GM18951 (cell line): ENCODE measurements around the gene AGL.
"Not testable (repeated sequence)": the region's sequence is repeated elsewhere in the genome, so short reads cannot be mapped to it uniquely, and the experiment has no call there.

Source experiments
- POLR2A ChIP-seq: IDR thresholded peaks from 4 replicates; pipeline ENCODE4 v1.6.1; 2011; ENCODE audit warnings: mild to moderate bottlenecking; ENCODE audit not compliant: insufficient read length, insufficient read depth; ENCODE audit errors: extremely low read depth
- in situ Hi-C: fragments of 300-500 bp; cut with MboI; formaldehyde crosslinking; loops from one replicate; pipeline ENCODE4 v1.12.0; 2022; ENCODE audit warnings: low sequenced_read_pairs, mixed read lengths, inconsistent platforms; ENCODE audit not compliant: unreplicated experiment

AGL gene

GRCh38 chr1:99829269-99829668, 20.9 kb upstream of the AGL start:
- in situ Hi-C loops, result no loop called here
- no peak for TF ChIP-seq POLR2A

- in situ Hi-C loops, result not testable (repeated sequence)
These were observed 16.2 kb upstream of the AGL start for GRCh38 chr1:99833911-99834310.

GRCh38 chr1:99836171-99837103, 13.7 kb upstream of the AGL start:
- in situ Hi-C loops, result not testable (repeated sequence)

GRCh38 chr1:99840353-99840752, 9.8 kb upstream of the AGL start:
- in situ Hi-C loops, result not testable (repeated sequence)

DNA sequence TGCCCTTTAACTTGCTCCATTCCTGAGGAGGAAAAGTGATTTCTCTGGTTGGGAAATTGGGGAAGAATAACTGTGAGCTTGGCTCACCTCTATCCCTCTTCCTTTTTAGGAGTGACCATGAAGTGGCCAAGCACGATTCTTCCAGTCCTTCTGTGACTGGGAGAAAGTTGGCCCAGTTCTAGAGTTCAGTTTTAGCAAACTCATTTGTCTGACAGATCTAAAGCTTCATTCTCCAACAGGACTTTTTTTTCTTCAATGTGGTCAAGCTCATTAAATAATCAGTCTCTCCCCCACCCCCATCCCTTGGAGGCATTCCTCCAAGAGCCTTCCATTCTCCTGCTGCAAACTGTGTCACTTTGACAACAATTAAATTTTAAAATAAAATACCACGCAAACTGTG, 6.4 kb upstream of the AGL start:
- in situ Hi-C loops, result no loop called here
- no peak for TF ChIP-seq POLR2A

DNA sequence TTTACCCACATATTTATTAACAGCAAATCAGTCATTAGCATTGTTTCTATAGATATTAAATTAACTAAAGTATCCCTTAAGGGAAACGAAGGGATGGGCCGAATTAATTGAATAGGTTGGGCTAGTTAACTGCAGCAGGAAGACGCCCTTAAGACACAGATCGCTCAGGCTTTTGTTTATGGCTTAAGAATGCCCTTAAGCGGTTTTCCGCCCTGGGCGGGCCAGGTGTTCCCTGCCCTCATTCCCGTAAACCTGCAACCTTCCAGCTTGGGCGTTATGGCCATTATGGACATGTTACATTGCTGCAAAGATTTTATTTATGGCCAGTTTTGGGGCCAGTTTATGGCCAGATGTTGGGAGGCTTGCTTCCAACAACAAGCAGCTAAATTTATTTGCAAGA, 5.0 kb upstream of the AGL start:
- in situ Hi-C loops, result not testable (repeated sequence)

GRCh38 chr1:99849413-99849743, 783 bp upstream of the AGL start:
- in situ Hi-C loops, result no loop called here
- TF ChIP-seq POLR2A, result no peak

GRCh38 chr1:99850459-99851291, 514 bp downstream of the AGL start:
- in situ Hi-C loops, result no loop called here
- TF ChIP-seq POLR2A, result no peak

- no peak for TF ChIP-seq POLR2A
- in situ Hi-C loops, result no loop called here
These were observed 1.8 kb downstream of the AGL start for GRCh38 chr1:99851850-99852454.

- no peak for TF ChIP-seq POLR2A
- in situ Hi-C loops, result no loop called here
These were observed 2.5 kb downstream of the AGL start for GRCh38 chr1:99852648-99853047.

GRCh38 chr1:99855914-99856450, 5.8 kb downstream of the AGL start:
- no peak for TF ChIP-seq POLR2A
- in situ Hi-C loops, result no loop called here

- in situ Hi-C loops, result not testable (repeated sequence)
These were observed 6.9 kb downstream of the AGL start for GRCh38 chr1:99857041-99857440.

DNA sequence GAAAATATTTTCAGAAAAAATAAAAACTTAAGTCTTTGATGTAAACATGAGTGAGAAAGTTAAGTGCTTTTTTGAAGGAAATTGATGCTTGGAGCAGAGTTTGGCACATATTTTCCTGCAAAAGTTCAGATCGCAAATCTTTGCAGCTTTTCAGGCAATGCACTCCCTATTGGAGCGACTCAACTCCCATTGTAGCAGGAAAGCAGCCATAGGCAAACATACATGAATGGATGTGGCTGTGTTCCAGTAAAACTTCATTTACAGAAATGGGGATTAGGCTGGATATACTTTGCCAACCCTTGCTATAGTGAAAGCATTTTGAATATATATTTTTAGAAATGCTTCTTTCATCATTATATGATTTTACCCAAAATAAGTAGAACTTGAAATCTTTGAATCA, 8.1 kb downstream of the AGL start:
- no peak for TF ChIP-seq POLR2A
- in situ Hi-C loops, result no loop called here

DNA sequence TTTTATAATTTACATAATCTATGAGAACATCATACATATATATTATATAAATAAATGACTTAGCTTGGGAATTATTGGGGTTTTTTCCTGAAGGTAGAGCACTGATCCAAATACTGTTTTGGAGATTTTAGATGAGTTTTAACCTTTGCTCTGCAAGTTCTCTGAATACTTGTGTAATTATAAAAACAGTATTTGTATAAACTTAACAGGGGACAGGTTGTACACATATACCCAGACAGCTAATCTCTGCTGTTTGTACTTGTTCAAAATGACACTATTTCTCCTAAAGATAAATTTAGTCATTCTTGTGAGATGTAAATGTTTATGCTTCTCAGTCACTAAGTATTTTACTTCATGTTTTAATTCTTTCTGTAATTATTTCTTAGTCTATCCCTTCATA, 8.7 kb downstream of the AGL start:
- no peak for TF ChIP-seq POLR2A
- in situ Hi-C loops, result no loop called here
